GM18870 (cell line): ENCODE data around the gene SLC22A12.
"Not testable (repeated sequence)": the region's sequence is repeated elsewhere in the genome, so short reads cannot be mapped to it uniquely, and the experiment has no call there.

Experiments used
- ATAC-seq: cut with Tn5 transposase; IDR thresholded peaks from one replicate; pipeline ENCODE4 v1.9.1; 2021; ENCODE audit warnings: moderate library complexity; ENCODE audit not compliant: unreplicated experiment

SLC22A12 gene

GRCh38 chr11:64590763-64591221 lies at the start of gene SLC22A12:
TSS of gene SLC22A12 (plus strand) at chr11:64591220. CDS start at chr11:64591557, 337 bp downstream.
- ATAC-seq = no peak

GRCh38 chr11:64542172-64543125 lies 48.6 kb upstream of the SLC22A12 start:
- ATAC-seq = no peak

- no peak for ATAC-seq
Observed at GRCh38 chr11:64543818-64544217, 47.2 kb upstream of the SLC22A12 start.

- no peak for ATAC-seq
Observed at GRCh38 chr11:64544616-64545296, 46.3 kb upstream of the SLC22A12 start.

- ATAC-seq = no peak
Observed at GRCh38 chr11:64545619-64546018, 45.4 kb upstream of the SLC22A12 start.

- ATAC-seq = no peak
Observed at GRCh38 chr11:64546176-64546575, 44.8 kb upstream of the SLC22A12 start.

- no peak for ATAC-seq
Observed at GRCh38 chr11:64546600-64546999, 44.4 kb upstream of the SLC22A12 start.

GRCh38 chr11:64549969-64550368 lies 41.1 kb upstream of the SLC22A12 start:
- ATAC-seq = no peak

GRCh38 chr11:64553554-64554201 lies 37.3 kb upstream of the SLC22A12 start:
- ATAC-seq = no peak

- ATAC-seq = no peak
Observed at GRCh38 chr11:64556044-64556720, 34.8 kb upstream of the SLC22A12 start.

- ATAC-seq = no peak
Observed at GRCh38 chr11:64556721-64557250, 34.2 kb upstream of the SLC22A12 start.

GRCh38 chr11:64558065-64558745 lies 32.8 kb upstream of the SLC22A12 start:
- ATAC-seq = no peak

GRCh38 chr11:64558869-64559268 lies 32.2 kb upstream of the SLC22A12 start:
- ATAC-seq = no peak

GRCh38 chr11:64559351-64560138 lies 31.5 kb upstream of the SLC22A12 start:
- no peak for ATAC-seq

GRCh38 chr11:64560139-64560771 lies 30.8 kb upstream of the SLC22A12 start:
- no peak for ATAC-seq

- ATAC-seq = no peak
Observed at GRCh38 chr11:64560941-64561340, 30.1 kb upstream of the SLC22A12 start.

GRCh38 chr11:64561429-64561828 lies 29.6 kb upstream of the SLC22A12 start:
- ATAC-seq = not testable (repeated sequence)

GRCh38 chr11:64561984-64562722 lies 28.9 kb upstream of the SLC22A12 start:
- ATAC-seq = no peak
